ENCODE results near the gene IGHMBP2. TPM values are rescaled to one million over a fixed set of nuclear protein-coding genes. Genes with fewer than 3 reads are reported as not detected.

IGHMBP2 gene
- total RNA-seq, 1 experiment from 2014 or later = 49.1 TPM

DNA sequence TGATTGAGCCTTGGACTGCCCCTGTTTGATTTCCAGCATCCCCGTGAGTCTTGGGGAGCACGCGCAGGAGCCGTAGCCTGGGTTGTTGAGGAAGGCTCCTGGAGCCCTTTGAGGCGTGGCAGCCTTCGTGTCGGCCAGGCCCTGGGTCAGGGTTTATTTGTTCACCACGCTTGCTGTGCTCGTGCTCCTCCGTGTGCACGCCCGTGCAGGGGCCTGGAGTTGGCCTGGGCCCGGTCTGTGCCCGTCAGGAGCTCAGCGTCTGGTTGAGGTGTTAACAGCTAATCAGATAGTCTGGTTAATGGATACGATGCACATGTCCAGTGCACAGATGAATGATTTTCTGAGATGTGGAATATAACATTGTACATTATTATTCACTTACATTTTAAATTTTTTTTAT is 8.0 kb downstream of the IGHMBP2 start:
- no peak for DNase-seq
- Histone ChIP-seq H3K36me3 (ENCODE audit: control insufficient read depth, insufficient read depth, low read length) (peaks cover 11% of the 10 kb centered on the region), H3K27me3 (replicated peaks; ENCODE audit: control insufficient read depth, insufficient read depth, low read length) (no peaks in the 10 kb centered on the region), H3K4me1 (no peaks in the 10 kb centered on the region), H3K9me3 (no peaks in the 10 kb centered on the region), H3K4me3 (ENCODE audit: low read depth, low read length) (no peak overlapping the region)
- no peak for TF ChIP-seq CTCF (IDR thresholded peaks at IDR 0.05; ENCODE audit: insufficient read depth in 1 of 2, low read depth in 1 of 2, low read length in 1 of 2, severe bottlenecking in 1 of 2, unreplicated experiment in 1 of 2)
- BruUV-seq (replicated peaks) = no TSS peak
- Mint-ChIP-seq H3K36me3 (ENCODE audit: insufficient read depth, unreplicated experiment) (peaks cover 89% of the 10 kb centered on the region), H3K4me3 (ENCODE audit: unreplicated experiment) (no peak overlapping the region), H3K27ac (ENCODE audit: unreplicated experiment) (no peak overlapping the region), H3K9me3 (ENCODE audit: unreplicated experiment) (no peaks in the 10 kb centered on the region), H3K27me3 (ENCODE audit: insufficient read depth, unreplicated experiment) (no peaks in the 10 kb centered on the region), H3K4me1 (ENCODE audit: low read depth, unreplicated experiment) (no peaks in the 10 kb centered on the region)
- POLR2A ChIA-PET = interaction anchor here (0.6 kb wide), 1 partner anchor 22 kb away, joined by 3 read pairs; no protein-coding TSS in a partner anchor
- CTCF ChIA-PET = no interaction called here
- intact Hi-C loops (cut with micrococcal nuclease; ENCODE audit: unreplicated experiment) = no loop called here

GRCh38 chr11:68912254-68912653 is 8.6 kb downstream of the IGHMBP2 start:
- intact Hi-C loops (cut with micrococcal nuclease; ENCODE audit: unreplicated experiment) = no loop called here
- Histone ChIP-seq H3K36me3 (ENCODE audit: control insufficient read depth, insufficient read depth, low read length) (peaks cover 11% of the 10 kb centered on the region), H3K4me3 (ENCODE audit: low read depth, low read length) (no peak overlapping the region), H3K4me1 (no peaks in the 10 kb centered on the region), H3K27me3 (replicated peaks; ENCODE audit: control insufficient read depth, insufficient read depth, low read length) (no peaks in the 10 kb centered on the region), H3K9me3 (no peaks in the 10 kb centered on the region)
- no TSS peak for BruUV-seq (replicated peaks)
- no peak for TF ChIP-seq CTCF (IDR thresholded peaks at IDR 0.05; ENCODE audit: insufficient read depth in 1 of 2, low read depth in 1 of 2, low read length in 1 of 2, severe bottlenecking in 1 of 2, unreplicated experiment in 1 of 2)
- Mint-ChIP-seq H3K9me3 (ENCODE audit: unreplicated experiment) (no peaks in the 10 kb centered on the region), H3K4me1 (ENCODE audit: low read depth, unreplicated experiment) (no peaks in the 10 kb centered on the region), H3K4me3 (ENCODE audit: unreplicated experiment) (no peak overlapping the region), H3K36me3 (ENCODE audit: insufficient read depth, unreplicated experiment) (peaks cover 92% of the 10 kb centered on the region), H3K27me3 (ENCODE audit: insufficient read depth, unreplicated experiment) (no peaks in the 10 kb centered on the region), H3K27ac (ENCODE audit: unreplicated experiment) (no peak overlapping the region)
- DNase-seq = no peak
- ChIA-PET CTCF (no interaction called here), POLR2A (interaction anchor here (0.6 kb wide), 1 partner anchor 22 kb away, joined by 3 read pairs; no protein-coding TSS in a partner anchor)

GRCh38 chr11:68913188-68913587 is 9.5 kb downstream of the IGHMBP2 start:
- CTCF ChIA-PET = no interaction called here
- intact Hi-C loops (cut with micrococcal nuclease; ENCODE audit: unreplicated experiment) = no loop called here

More at GRCh38 chr11:68913188-68913587, 9.5 kb downstream of the IGHMBP2 start:
- Histone ChIP-seq H3K9me3 (no peaks in the 10 kb centered on the region), H3K4me1 (no peaks in the 10 kb centered on the region), H3K36me3 (ENCODE audit: control insufficient read depth, insufficient read depth, low read length) (peaks cover 11% of the 10 kb centered on the region), H3K27me3 (replicated peaks; ENCODE audit: control insufficient read depth, insufficient read depth, low read length) (no peaks in the 10 kb centered on the region), H3K4me3 (ENCODE audit: low read depth, low read length) (no peak overlapping the region)
- POLR2A ChIA-PET = no interaction called here
- DNase-seq = no peak
- no TSS peak for BruUV-seq (replicated peaks)
- no peak for TF ChIP-seq CTCF (IDR thresholded peaks at IDR 0.05; ENCODE audit: insufficient read depth in 1 of 2, low read depth in 1 of 2, low read length in 1 of 2, severe bottlenecking in 1 of 2, unreplicated experiment in 1 of 2)
- no peaks in the 10 kb centered on the region for H3K4me1 Mint-ChIP-seq (ENCODE audit: low read depth, unreplicated experiment)
- no peaks in the 10 kb centered on the region for H3K9me3 Mint-ChIP-seq (ENCODE audit: unreplicated experiment)
- H3K27ac Mint-ChIP-seq (ENCODE audit: unreplicated experiment) = no peak overlapping the region
- no peaks in the 10 kb centered on the region for H3K27me3 Mint-ChIP-seq (ENCODE audit: insufficient read depth, unreplicated experiment)
- no peak overlapping the region for H3K4me3 Mint-ChIP-seq (ENCODE audit: unreplicated experiment)
- H3K36me3 Mint-ChIP-seq (ENCODE audit: insufficient read depth, unreplicated experiment) = peaks cover 93% of the 10 kb centered on the region

Measured in Caco-2 (cell line).